Stomach (tissue), 4 donors: ENCODE measurements around the gene ZNF311.

Experiments
- CTCF ChIP-seq, 7 experiments: fragments of 450-650 bp in 4 of 7; fragments of 200-600 bp in 3 of 7; sonication (generic) in 3 of 7; IDR thresholded peaks; one replicate each; pipeline ENCODE4 v1.5.1; 2016 to 2019; ENCODE audit warnings: antibody characterized with exemption in 7 of 7, control low read depth in 2 of 7, mild to moderate bottlenecking in 1 of 7
- POLR2A ChIP-seq, 4 donors: fragments of 450-650 bp; IDR thresholded peaks; one replicate each; pipeline ENCODE4 v1.6.1; 2016; ENCODE audit warnings: antibody characterized with exemption in 4 of 4, control low read depth in 2 of 4, mild to moderate bottlenecking in 1 of 4, moderate library complexity in 1 of 4

DNA sequence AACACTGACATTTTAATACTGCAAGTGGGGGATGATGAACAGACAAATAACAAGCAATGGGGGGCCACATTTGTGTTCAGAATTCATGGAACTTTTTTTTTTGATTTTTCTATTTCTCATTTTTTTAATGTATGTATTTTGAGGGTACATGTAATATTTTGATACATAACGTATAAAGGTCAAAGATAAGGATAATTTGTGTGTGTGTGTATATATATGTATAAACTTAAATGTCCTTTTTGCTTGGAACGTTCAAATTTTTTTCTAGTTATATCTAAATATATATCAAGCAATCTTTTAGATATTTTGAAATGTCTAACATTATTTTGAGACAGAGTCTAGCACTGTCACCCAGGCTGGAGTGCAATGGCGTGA, 12.3 kb upstream of the ZNF311 start:
- TF ChIP-seq CTCF (IDR thresholded peaks at IDR 0.05) = no peak
- no peak for TF ChIP-seq POLR2A (IDR thresholded peaks at IDR 0.05)
